RWPE1 (cell line): ENCODE results near the gene COA7.

ENCODE experiments used
- CTCF ChIA-PET: fragments of 350-600 bp; sonication (Branson Sonifier 250); formaldehyde crosslinking; extraction: SDS; loops from one replicate; lab custom pipeline; 2021; lab: Yijun Ruan, JAX
- POLR2A ChIA-PET: fragments of 400-600 bp; formaldehyde crosslinking; extraction: SDS; loops from one replicate; lab custom pipeline; 2020; ENCODE audit warnings: antibody characterized with exemption; ENCODE audit not compliant: low non-redundant PET; lab: Yijun Ruan, JAX
- DNase-seq: peaks from one replicate; pipeline ENCODE4 v3.0.0; 2012; ENCODE audit warnings: low spot score
- H3K27ac ChIP-seq: fragments of 450-650 bp; 2 replicates; pipeline ENCODE4 v1.5.1; 2017
- CTCF ChIP-seq: fragments of 450-650 bp; conservative IDR thresholded peaks from 2 replicates; pipeline ENCODE4 v1.5.1; 2017; ENCODE audit warnings: low read depth, mild to moderate bottlenecking

The COA7 gene

GRCh38 chr1:52635321-52636089, 62.6 kb downstream of the COA7 start:
- CTCF ChIA-PET = no interaction called here
- POLR2A ChIA-PET = no interaction called here
- TF ChIP-seq CTCF = no peak
- DNase-seq = no peak
- H3K27ac ChIP-seq = no peak overlapping the region
